GM12874 (cell line): ENCODE results near the gene CBFA2T3.

Experiments
- TF ChIP-seq, protein P1 (sequence below): IDR thresholded peaks from 2 replicates; pipeline ENCODE4 v1.5.1; 2011; ENCODE audit warnings: low read depth, mild to moderate bottlenecking, control low read depth, low read length, moderate library complexity; ENCODE audit not compliant: insufficient read depth

Gene CBFA2T3

DNA sequence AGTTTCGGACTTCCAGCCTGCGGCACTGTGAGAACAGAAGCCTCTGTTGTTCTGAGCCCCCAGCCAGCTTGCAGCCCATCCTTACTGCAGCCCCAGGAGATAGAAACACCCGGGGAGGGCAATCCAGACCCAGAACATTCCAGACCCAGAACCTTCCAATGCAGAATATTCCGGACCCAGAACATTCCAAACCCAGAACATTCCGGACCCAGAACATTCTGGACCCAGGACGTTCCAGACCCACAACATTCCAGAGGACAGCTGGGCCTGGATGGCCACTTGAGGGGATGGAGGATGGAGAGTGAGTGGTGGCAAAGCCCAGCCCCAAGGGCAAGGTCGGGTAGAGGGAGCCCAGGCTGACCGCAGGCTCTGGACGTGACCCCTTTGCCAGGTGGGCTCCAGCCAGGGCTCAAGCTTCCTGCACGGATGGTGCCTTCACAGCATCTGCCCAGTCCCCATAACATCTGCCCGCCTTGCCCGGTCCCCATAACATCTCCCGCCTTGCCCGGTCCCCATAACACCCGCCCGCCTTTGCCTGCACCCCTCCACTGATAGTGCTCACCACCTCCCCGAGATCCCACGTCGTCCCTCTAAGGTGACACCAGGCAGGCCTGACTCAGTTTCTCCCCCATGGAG, 3.5 kb downstream of the CBFA2T3 start:
- TF ChIP-seq, protein P1, sequence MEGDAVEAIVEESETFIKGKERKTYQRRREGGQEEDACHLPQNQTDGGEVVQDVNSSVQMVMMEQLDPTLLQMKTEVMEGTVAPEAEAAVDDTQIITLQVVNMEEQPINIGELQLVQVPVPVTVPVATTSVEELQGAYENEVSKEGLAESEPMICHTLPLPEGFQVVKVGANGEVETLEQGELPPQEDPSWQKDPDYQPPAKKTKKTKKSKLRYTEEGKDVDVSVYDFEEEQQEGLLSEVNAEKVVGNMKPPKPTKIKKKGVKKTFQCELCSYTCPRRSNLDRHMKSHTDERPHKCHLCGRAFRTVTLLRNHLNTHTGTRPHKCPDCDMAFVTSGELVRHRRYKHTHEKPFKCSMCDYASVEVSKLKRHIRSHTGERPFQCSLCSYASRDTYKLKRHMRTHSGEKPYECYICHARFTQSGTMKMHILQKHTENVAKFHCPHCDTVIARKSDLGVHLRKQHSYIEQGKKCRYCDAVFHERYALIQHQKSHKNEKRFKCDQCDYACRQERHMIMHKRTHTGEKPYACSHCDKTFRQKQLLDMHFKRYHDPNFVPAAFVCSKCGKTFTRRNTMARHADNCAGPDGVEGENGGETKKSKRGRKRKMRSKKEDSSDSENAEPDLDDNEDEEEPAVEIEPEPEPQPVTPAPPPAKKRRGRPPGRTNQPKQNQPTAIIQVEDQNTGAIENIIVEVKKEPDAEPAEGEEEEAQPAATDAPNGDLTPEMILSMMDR = no peak

DNA sequence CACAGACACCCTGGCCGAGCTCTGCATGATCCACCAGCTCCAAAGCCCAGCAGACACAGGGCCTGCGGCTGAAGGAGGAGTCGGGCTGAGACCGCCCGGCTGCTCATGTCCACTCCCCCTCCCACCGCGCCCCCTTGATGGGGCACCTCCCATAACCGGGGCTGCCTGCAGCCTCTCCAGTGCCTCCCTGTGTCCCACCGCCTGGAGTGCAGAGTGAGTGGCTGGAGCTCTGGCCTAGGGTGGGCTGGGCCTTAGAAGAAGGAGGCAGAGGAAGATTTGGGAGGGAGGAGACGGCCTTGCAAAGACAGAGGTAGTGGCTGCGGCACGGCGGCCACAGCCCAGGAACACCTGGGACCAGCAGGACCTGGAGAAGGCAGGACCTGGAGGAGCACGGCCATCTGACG, 4.0 kb downstream of the CBFA2T3 start:
- TF ChIP-seq, protein P1 = no peak

DNA sequence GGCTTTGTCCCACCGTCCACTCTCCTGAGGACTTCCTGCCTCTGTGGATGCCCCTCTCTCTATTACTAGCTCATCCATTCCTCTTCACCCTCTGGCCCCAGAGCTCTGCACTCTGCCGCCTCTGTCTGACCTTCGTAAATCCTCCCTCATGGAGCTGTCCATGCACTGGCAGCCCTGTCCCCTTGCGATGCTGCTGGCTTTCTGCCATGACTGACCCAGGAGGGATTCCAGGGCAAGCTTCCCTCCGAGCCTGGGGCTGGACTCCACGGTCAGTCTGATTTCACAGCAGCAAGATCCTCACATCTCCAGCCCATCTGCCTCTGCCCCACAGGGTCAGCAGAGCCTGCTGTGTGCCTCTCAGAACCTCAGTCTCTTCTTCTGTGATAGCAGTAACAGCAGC, 4.7 kb downstream of the CBFA2T3 start:
- TF ChIP-seq, protein P1 = no peak

DNA sequence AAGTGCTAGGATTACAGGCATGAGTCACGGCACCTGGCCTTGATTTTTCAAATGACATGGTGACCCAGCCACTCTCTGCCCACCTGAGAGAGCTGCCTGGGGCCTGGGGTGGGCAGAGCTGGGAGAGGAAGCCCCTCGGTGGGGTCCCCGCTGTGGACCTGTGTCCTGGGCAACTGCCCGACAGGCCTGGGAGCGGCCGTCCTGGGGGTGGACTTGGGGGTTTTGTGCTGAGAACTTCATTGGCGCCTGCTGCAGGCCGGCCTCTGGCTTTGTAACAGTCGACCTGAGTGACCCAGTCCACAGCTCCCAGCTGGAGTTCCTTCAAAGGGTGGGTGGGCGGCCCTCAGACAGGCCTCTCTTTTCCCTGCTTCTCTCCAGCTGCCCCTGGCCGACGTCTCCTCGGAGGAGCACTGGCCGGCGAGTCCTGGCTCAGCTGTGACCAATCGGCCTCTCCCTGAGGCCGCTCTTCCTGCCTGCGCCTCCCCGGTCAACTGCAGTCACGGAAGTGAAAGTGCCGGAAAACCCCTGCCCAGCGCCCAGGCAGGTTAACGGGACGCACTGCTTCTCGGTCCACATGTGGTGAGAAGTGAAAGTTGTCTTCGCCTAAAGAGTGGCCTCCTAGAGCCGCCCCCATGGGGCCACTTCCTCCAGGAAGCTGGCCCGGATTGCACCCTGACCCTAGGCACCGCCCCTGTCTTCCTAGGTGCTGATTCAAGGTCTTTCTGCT, 5.5 kb downstream of the CBFA2T3 start:
- TF ChIP-seq, protein P1 = no peak

DNA sequence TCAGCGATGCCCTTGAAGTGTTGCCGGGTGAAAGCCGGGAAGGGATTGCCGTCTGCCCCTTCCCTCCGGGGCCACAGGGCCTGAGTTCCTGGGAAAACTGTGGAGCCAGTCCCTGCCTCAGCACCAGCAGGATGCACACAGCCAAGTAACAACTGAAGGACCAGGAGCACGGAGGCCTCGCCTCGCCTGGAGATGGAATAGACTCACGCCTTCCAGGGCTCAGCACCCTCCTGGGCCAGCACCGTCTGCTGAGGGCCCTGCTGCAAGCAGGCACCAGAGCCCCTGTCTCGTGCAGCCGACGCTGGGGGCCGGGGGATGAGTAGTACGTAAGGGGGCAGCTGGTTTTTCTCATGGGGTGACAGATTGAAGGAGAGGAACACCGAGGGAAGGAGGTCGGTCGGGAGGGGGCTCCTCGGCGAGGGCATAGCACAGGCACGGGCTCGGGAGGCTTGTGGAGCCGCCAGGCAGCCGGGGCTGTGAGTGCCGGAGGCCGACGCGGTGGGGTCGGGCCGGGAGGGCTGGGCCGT, 6.4 kb downstream of the CBFA2T3 start:
- TF ChIP-seq, protein P1 = no peak

DNA sequence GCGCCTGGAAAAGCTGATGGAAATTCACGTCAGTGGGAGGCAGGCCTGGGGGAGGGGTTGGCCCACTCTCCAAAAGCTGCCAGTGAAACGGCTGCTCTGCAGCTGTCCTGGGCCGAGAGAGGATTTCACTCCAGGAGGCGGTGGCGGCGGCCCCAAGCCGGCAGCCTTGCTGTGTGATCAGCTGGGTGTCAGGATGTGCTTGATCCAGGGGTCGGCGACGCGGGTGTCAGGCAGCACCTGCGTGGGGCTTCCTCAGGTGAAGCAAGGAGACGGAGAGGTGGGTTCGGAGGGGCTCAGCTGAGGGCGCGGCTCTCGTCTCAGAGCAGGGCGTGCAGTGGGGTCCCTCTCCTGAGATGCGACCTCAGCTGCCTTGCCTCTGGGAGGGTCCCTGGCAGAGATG, 7.0 kb downstream of the CBFA2T3 start:
- TF ChIP-seq, protein P1 = no peak

DNA sequence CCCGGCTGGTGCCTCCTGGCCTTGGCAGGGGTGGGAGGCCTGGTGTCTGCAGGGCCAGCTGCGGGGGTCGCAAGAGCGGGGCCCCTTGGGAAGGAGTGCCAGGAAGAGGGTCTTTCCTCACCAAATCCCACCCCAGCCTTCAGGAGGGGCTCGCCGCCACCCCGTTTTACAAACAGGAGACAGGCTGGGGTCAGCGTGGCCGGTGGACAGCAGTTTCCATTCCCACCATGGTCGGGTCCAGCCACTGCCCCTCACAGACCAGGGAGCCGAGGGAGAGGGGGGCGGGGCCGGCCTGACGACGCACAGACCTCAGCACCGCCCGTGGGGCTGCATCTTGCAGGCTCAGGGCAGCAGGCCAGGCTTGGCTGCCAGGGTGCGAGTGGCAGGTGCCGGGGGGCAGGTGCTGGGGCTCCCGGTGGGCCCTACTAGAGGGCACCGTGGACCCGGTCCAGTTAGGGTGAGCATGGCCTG, 7.6 kb downstream of the CBFA2T3 start:
- TF ChIP-seq, protein P1 = no peak
